GM21717 (cell line): ENCODE measurements around the gene PRSS36.
"Not testable (repeated sequence)": the region's sequence is repeated elsewhere in the genome, so short reads cannot be mapped to it uniquely, and the experiment has no call there.

Source experiments
- ATAC-seq: cut with Tn5 transposase; IDR thresholded peaks from one replicate; pipeline ENCODE4 v1.9.1; 2021; ENCODE audit warnings: mild to moderate bottlenecking, moderate library complexity; ENCODE audit not compliant: unreplicated experiment

The PRSS36 gene

GRCh38 chr16:31149894-31150890, at the start of gene PRSS36:
TSS of gene PRSS36 (minus strand) at chr16:31150066. CDS start at chr16:31150035, 31 bp downstream.
- ATAC-seq = no peak

GRCh38 chr16:31199430-31200041, 49.7 kb upstream of the PRSS36 start:
- ATAC-seq = no peak

- ATAC-seq = no peak
These were observed 48.5 kb upstream of the PRSS36 start for GRCh38 chr16:31198207-31198882.

GRCh38 chr16:31196324-31197088, 46.6 kb upstream of the PRSS36 start:
- ATAC-seq = no peak

GRCh38 chr16:31195861-31196260, 46.0 kb upstream of the PRSS36 start:
- not testable (repeated sequence) for ATAC-seq

- ATAC-seq = no peak
These were observed 45.0 kb upstream of the PRSS36 start for GRCh38 chr16:31194898-31195297.

GRCh38 chr16:31193874-31194273, 44.0 kb upstream of the PRSS36 start:
- no peak for ATAC-seq

- ATAC-seq = no peak
These were observed 43.2 kb upstream of the PRSS36 start for GRCh38 chr16:31192856-31193642.

GRCh38 chr16:31191697-31192428, 42.0 kb upstream of the PRSS36 start:
- no peak for ATAC-seq

GRCh38 chr16:31190818-31191444, 41.1 kb upstream of the PRSS36 start:
- ATAC-seq = no peak

- no peak for ATAC-seq
These were observed 40.2 kb upstream of the PRSS36 start for GRCh38 chr16:31190061-31190460.

- ATAC-seq = no peak
These were observed 39.5 kb upstream of the PRSS36 start for GRCh38 chr16:31189412-31189778.

GRCh38 chr16:31188450-31189411, 38.9 kb upstream of the PRSS36 start:
- no peak for ATAC-seq

GRCh38 chr16:31187808-31188189, 37.9 kb upstream of the PRSS36 start:
- no peak for ATAC-seq

GRCh38 chr16:31186930-31187807, 37.3 kb upstream of the PRSS36 start:
- no peak for ATAC-seq

- no peak for ATAC-seq
These were observed 36.3 kb upstream of the PRSS36 start for GRCh38 chr16:31186176-31186575.

GRCh38 chr16:31185339-31185738, 35.5 kb upstream of the PRSS36 start:
- no peak for ATAC-seq
